NT2/D1 (cell line): Measurements from ENCODE around the gene OLFM3.

Source experiments
- SUZ12 ChIP-seq: IDR thresholded peaks from 2 replicates; pipeline ENCODE4 v1.6.1; 2011; ENCODE audit not compliant: insufficient read length, insufficient read depth; ENCODE audit errors: extremely low read depth
- YY1 ChIP-seq: IDR thresholded peaks from 2 replicates; pipeline ENCODE4 v1.6.1; 2011; ENCODE audit not compliant: insufficient read length, insufficient read depth
- ZNF274 ChIP-seq: IDR thresholded peaks from 2 replicates; pipeline ENCODE4 v1.6.1; 2011; ENCODE audit warnings: mild to moderate bottlenecking, low read depth, low read length

- no peak for TF ChIP-seq ZNF274
- TF ChIP-seq YY1, result no peak
- no peak for TF ChIP-seq SUZ12
These were observed 43.1 kb downstream of the OLFM3 start for GRCh38 chr1:101953623-101954022.
